PC-3 (cell line): ENCODE data around the gene RRBP1. TPM values are rescaled to one million over a fixed set of nuclear protein-coding genes. Genes with fewer than 3 reads are reported as not detected.

Experiments used
- ATAC-seq: fragments of 200-7000 bp; cut with Tn5 transposase; 2 replicates; pipeline ENCODE4 v1.9.1; 2020; ENCODE audit warnings: mild to moderate bottlenecking, moderate library complexity
- BruUV-seq: library from RNA; stranded (reverse); fragments of 400-500 nt; replicated peaks from 2 replicates; lab custom pipeline; 2021; lab: Mats Ljungman, UMichigan
- CTCF ChIA-PET: fragments of 300-600 bp; sonication (Branson Sonifier 250); formaldehyde crosslinking; loops from one replicate; lab custom pipeline; 2022; ENCODE audit warnings: antibody characterized with exemption; lab: Charles Lee
- POLR2A ChIA-PET: fragments of 300-600 bp; sonication (Branson Sonifier 250); formaldehyde crosslinking; loops from one replicate; lab custom pipeline; 2022; ENCODE audit warnings: antibody characterized with exemption; ENCODE audit not compliant: unreplicated experiment; lab: Charles Lee
- DNase-seq: peaks from one replicate; pipeline ENCODE4 v3.0.0-alpha.2; 2015
- H2AFZ ChIP-seq: fragments of 300-600 bp; sonication (generic); 2 replicates; pipeline ENCODE4 v1.6.0; 2016; ENCODE audit warnings: antibody characterized with exemption, low read length
- H3F3A ChIP-seq: fragments of 300-600 bp; sonication (generic); one replicate; pipeline ENCODE4 v1.6.0; 2017; ENCODE audit warnings: antibody characterized with exemption, low read length, control low read depth, mild to moderate bottlenecking; ENCODE audit not compliant: unreplicated experiment
- H3K27ac ChIP-seq: fragments of 300-600 bp; sonication (generic); 2 replicates; pipeline ENCODE4 v1.5.1; 2016; ENCODE audit warnings: mild to moderate bottlenecking, low read length
- H3K27me3 ChIP-seq: fragments of 300-600 bp; sonication (generic); 2 replicates; pipeline ENCODE4 v1.6.1; 2016; ENCODE audit warnings: low read length, mixed read lengths
- H3K36me3 ChIP-seq: fragments of 300-600 bp; sonication (generic); 2 replicates; pipeline ENCODE4 v1.6.1; 2016; ENCODE audit warnings: low read depth, mixed run types, low read length, mixed read lengths
- H3K4me1 ChIP-seq: fragments of 300-600 bp; sonication (generic); 2 replicates; pipeline ENCODE4 v1.5.1; 2016; ENCODE audit warnings: low read length; ENCODE audit not compliant: insufficient read depth
- H3K4me2 ChIP-seq: fragments of 300-600 bp; sonication (generic); 2 replicates; pipeline ENCODE4 v1.6.0; 2016; ENCODE audit warnings: low read length
- H3K4me3 ChIP-seq: fragments of 300-600 bp; sonication (generic); 2 replicates; pipeline ENCODE4 v1.5.1; 2016; ENCODE audit warnings: mild to moderate bottlenecking, low read length, mixed read lengths
- H3K79me2 ChIP-seq: fragments of 300-600 bp; sonication (generic); 2 replicates; pipeline ENCODE4 v1.6.1; 2017; ENCODE audit warnings: low read length, mixed read lengths
- H3K9ac ChIP-seq: fragments of 300-600 bp; sonication (generic); 2 replicates; pipeline ENCODE4 v1.6.0; 2016; ENCODE audit warnings: mild to moderate bottlenecking, low read length
- H3K9me2 ChIP-seq: fragments of 300-600 bp; sonication (generic); replicated peaks from 2 replicates; pipeline ENCODE4 v1.6.1; 2016; ENCODE audit warnings: mixed run types, low read length, mixed read lengths
- H3K9me3 ChIP-seq: fragments of 300-600 bp; sonication (generic); 2 replicates; pipeline ENCODE4 v1.6.1; 2016; ENCODE audit warnings: low read length, mixed read lengths
- H4K20me1 ChIP-seq: fragments of 300-600 bp; sonication (generic); 2 replicates; pipeline ENCODE4 v1.6.1; 2016; ENCODE audit warnings: low read length, mixed read lengths
- EZH2 ChIP-seq: fragments of 300-600 bp; sonication (generic); IDR thresholded peaks from one replicate; pipeline ENCODE4 v1.6.1; 2017; ENCODE audit warnings: antibody characterized with exemption, mild to moderate bottlenecking, low read length; ENCODE audit not compliant: unreplicated experiment
- EZH2phosphoT487 ChIP-seq: fragments of 300-600 bp; sonication (generic); IDR thresholded peaks from 2 replicates; pipeline ENCODE4 v1.6.1; 2018; ENCODE audit warnings: mild to moderate bottlenecking, antibody characterized with exemption, low read length, borderline replicate concordance
- intact Hi-C: fragments of 100-400 bp; cut with micrococcal nuclease; formaldehyde crosslinking; loops from 2 replicates; pipeline ENCODE4 v1.9.0; 2023
- total RNA-seq: library from RNA; depleted of rRNA; stranded (reverse); fragments of >200 nt; gene quantifications from 2 replicates; pipeline ENCODE4 v1.2.3, GENCODE V29; 2014
- TF ChIP-seq, protein P1 (sequence below): fragments of 300-600 bp; sonication (generic); conservative IDR thresholded peaks from 2 replicates; pipeline ENCODE4 v1.5.1; 2017; ENCODE audit warnings: antibody characterized with exemption, low read depth, mild to moderate bottlenecking, low read length

The RRBP1 gene
- total RNA-seq, 1 experiment from 2014 or later = 176 TPM

DNA sequence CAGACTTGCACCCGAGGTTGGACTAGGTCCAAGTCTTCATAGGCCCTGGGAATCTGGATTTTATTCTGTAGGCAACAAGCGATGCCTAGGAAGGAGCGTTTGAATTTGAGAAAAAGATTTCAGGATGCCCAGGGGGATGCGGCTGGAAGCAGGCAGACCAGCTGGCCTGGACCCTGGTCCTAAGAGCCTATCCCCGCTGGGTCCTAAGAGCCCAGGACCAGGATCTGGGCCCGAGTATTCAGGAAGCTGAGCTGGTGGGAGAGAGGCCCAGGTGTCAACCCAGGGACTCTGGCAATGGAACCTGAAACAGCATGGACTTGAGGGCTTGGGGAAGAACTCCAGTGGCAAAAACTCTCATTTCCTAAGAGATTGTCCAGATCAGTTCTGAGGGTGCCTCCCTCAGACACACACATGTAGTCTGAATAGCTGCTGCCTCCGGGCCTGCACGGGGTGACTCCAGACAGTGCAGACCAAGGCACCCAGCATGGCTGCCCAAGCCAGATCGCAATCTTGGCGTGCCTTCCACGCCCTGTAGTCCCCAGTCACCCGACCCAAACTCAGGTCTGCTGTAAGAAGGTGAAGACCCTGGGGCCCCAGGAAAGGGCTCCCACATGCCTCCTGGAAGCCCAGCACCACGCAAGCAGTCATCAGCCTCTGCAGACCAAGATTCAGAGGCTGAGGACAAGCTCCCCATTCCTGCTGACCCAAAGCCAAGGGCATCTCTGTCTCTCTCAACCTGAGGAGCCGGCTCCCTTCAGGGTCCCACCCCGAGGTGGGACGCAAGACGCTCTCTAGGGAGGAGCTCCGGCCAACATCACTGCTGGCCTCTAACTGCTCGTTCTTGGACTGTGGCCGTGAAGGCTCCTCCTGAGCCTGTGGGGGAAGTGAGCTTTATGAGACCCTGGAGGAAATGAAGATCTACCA lies 34.4 kb downstream of the RRBP1 start:
- H2AFZ ChIP-seq = no peak overlapping the region
- no peaks in the 10 kb centered on the region for H3K9me2 ChIP-seq
- H3K79me2 ChIP-seq = peaks cover 89% of the 10 kb centered on the region
- no peak overlapping the region for H3K9ac ChIP-seq
- H3K36me3 ChIP-seq = peaks cover 4% of the 10 kb centered on the region; the same call in 1 of the 2 replicates
- POLR2A ChIA-PET = no interaction called here
- H3K4me3 ChIP-seq = no peak overlapping the region
- BruUV-seq = no TSS peak
- H3F3A ChIP-seq = peaks cover 3% of the 10 kb centered on the region
- DNase-seq (no peak), ATAC-seq (no peak)
- TF ChIP-seq EZH2 = no peak
- no peak for TF ChIP-seq EZH2phosphoT487
- TF ChIP-seq, protein P1, sequence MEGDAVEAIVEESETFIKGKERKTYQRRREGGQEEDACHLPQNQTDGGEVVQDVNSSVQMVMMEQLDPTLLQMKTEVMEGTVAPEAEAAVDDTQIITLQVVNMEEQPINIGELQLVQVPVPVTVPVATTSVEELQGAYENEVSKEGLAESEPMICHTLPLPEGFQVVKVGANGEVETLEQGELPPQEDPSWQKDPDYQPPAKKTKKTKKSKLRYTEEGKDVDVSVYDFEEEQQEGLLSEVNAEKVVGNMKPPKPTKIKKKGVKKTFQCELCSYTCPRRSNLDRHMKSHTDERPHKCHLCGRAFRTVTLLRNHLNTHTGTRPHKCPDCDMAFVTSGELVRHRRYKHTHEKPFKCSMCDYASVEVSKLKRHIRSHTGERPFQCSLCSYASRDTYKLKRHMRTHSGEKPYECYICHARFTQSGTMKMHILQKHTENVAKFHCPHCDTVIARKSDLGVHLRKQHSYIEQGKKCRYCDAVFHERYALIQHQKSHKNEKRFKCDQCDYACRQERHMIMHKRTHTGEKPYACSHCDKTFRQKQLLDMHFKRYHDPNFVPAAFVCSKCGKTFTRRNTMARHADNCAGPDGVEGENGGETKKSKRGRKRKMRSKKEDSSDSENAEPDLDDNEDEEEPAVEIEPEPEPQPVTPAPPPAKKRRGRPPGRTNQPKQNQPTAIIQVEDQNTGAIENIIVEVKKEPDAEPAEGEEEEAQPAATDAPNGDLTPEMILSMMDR = no peak
- H3K4me1 ChIP-seq = peaks cover 8% of the 10 kb centered on the region; the same call in 1 of the 2 replicates
- H4K20me1 ChIP-seq = peaks cover 31% of the 10 kb centered on the region; the same call in 1 of the 2 replicates
- no peaks in the 10 kb centered on the region for H3K9me3 ChIP-seq
- no peak overlapping the region for H3K27ac ChIP-seq
- CTCF ChIA-PET = interaction anchor here (0.6 kb wide), 1 partner anchor 103 kb away, joined by 5 read pairs; no protein-coding TSS in a partner anchor
- no peaks in the 10 kb centered on the region for H3K27me3 ChIP-seq
- no peak overlapping the region for H3K4me2 ChIP-seq
- intact Hi-C loops = no loop called here

GRCh38 chr20:17646961-17647301 lies 35.1 kb downstream of the RRBP1 start:
- Histone ChIP-seq H3K9me3 (no peaks in the 10 kb centered on the region), H3K9me2 (no peaks in the 10 kb centered on the region), H4K20me1 (peaks cover 31% of the 10 kb centered on the region; the same call in 1 of the 2 replicates), H3K79me2 (peaks cover 89% of the 10 kb centered on the region), H3K4me1 (peaks cover 8% of the 10 kb centered on the region; the same call in 1 of the 2 replicates), H3K27me3 (no peaks in the 10 kb centered on the region), H3K36me3 (peaks cover 9% of the 10 kb centered on the region; the same call in 1 of the 2 replicates), H3K9ac (no peak overlapping the region), H2AFZ (no peak overlapping the region), H3F3A (peaks cover 3% of the 10 kb centered on the region), H3K27ac (no peak overlapping the region), H3K4me2 (no peak overlapping the region), H3K4me3 (no peak overlapping the region)
- no TSS peak for BruUV-seq
- intact Hi-C loops = no loop called here
- DNase-seq (no peak), ATAC-seq (no peak)
- TF ChIP-seq EZH2phosphoT487 = no peak
- TF ChIP-seq, protein P1 = no peak
- TF ChIP-seq EZH2 = no peak
- ChIA-PET CTCF (no interaction called here), POLR2A (no interaction called here)
